Endothelial cell (in vitro differentiated cells): ENCODE measurements around the gene ST7. TPM values are rescaled to one million over a fixed set of nuclear protein-coding genes. Genes with fewer than 3 reads are reported as not detected.

Experiments
- DNase-seq: peaks from one replicate; pipeline ENCODE4 v3.0.0; 2021; ENCODE audit warnings: low spot score
- H3K27ac Mint-ChIP-seq: one replicate; pipeline ENCODE4 v1.8.0; 2021; ENCODE audit warnings: mixed read lengths, inconsistent platforms; ENCODE audit not compliant: unreplicated experiment
- H3K27me3 Mint-ChIP-seq: one replicate; pipeline ENCODE4 v1.8.0; 2021; ENCODE audit warnings: mild to moderate bottlenecking, moderate library complexity, mixed read lengths, inconsistent platforms; ENCODE audit not compliant: unreplicated experiment
- H3K36me3 Mint-ChIP-seq: one replicate; pipeline ENCODE4 v1.8.0; 2021; ENCODE audit warnings: mild to moderate bottlenecking, low read depth, mixed read lengths, inconsistent platforms; ENCODE audit not compliant: unreplicated experiment
- H3K4me1 Mint-ChIP-seq: one replicate; pipeline ENCODE4 v1.8.0; 2021; ENCODE audit warnings: mild to moderate bottlenecking, mixed read lengths, inconsistent platforms; ENCODE audit not compliant: unreplicated experiment
- H3K4me3 Mint-ChIP-seq: one replicate; pipeline ENCODE4 v1.8.0; 2021; ENCODE audit warnings: mild to moderate bottlenecking, mixed read lengths, inconsistent platforms; ENCODE audit not compliant: unreplicated experiment
- H3K9me3 Mint-ChIP-seq: one replicate; pipeline ENCODE4 v1.8.0; 2021; ENCODE audit warnings: mixed read lengths, inconsistent platforms; ENCODE audit not compliant: unreplicated experiment
- total RNA-seq: library from RNA; stranded (reverse); fragmentation: NEBNext Ultra II Directional; extraction: Animal tissue kit (Norgen Biotek cat#: 25700); gene quantifications from one replicate; pipeline ENCODE4 v1.2.1, GENCODE V29; 2021; ENCODE audit not compliant: unreplicated experiment
- TF ChIP-seq, protein P1 (sequence below): fragments of 200-600 bp; sonication (generic); IDR thresholded peaks from one replicate; pipeline ENCODE4 v1.5.0; 2021; ENCODE audit warnings: antibody characterized with exemption; ENCODE audit not compliant: unreplicated experiment

Gene ST7
- total RNA-seq, 1 donor from 2014 or later: 44.1 TPM

DNA sequence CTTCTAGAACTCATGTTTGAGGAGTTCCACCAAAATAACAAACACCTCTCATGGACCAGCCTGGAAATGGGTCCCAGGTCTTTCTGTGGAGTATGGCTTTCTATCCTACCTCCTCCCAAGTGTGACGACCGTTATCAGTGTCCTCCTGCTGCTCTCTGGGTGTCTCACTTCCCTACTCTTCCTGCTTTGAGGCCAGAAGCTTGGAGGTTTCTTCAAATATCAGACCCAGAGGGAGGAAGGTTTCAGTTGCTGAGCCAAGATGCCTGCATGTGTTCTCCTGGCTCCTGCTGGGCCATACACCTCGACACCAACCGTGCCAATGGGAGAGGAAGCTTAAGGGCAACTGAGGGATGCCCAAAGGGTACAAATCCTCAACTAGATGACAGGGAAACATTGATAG, 255.0 kb downstream of the ST7 start:
- DNase-seq: no peak
- Mint-ChIP-seq H3K36me3 (peaks cover 28% of the 10 kb centered on the region), H3K27ac (no peak overlapping the region), H3K4me1 (peaks cover 11% of the 10 kb centered on the region), H3K9me3 (no peaks in the 10 kb centered on the region), H3K4me3 (no peak overlapping the region), H3K27me3 (peaks cover 4% of the 10 kb centered on the region)
- TF ChIP-seq, protein P1, sequence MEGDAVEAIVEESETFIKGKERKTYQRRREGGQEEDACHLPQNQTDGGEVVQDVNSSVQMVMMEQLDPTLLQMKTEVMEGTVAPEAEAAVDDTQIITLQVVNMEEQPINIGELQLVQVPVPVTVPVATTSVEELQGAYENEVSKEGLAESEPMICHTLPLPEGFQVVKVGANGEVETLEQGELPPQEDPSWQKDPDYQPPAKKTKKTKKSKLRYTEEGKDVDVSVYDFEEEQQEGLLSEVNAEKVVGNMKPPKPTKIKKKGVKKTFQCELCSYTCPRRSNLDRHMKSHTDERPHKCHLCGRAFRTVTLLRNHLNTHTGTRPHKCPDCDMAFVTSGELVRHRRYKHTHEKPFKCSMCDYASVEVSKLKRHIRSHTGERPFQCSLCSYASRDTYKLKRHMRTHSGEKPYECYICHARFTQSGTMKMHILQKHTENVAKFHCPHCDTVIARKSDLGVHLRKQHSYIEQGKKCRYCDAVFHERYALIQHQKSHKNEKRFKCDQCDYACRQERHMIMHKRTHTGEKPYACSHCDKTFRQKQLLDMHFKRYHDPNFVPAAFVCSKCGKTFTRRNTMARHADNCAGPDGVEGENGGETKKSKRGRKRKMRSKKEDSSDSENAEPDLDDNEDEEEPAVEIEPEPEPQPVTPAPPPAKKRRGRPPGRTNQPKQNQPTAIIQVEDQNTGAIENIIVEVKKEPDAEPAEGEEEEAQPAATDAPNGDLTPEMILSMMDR: no peak

DNA sequence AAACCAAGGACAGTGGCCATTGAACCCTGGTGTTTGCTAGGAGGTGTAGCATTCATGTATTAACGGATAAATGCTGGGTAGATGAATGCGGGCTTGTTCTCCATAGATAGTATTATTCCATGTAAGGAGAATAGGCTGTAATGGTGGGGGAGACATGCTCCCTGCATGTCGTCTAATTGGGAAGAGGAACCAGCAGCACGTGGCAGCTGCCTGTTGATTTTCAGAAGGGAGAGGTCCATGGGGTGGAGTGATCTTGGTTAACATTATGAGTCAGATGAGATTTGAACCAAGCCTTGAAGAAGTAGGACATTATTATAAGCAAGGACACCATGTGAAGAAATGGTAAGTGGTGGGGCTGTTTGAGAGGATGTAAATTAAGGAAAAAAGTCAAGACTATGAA, 257.1 kb downstream of the ST7 start:
- Mint-ChIP-seq H3K4me3 (peak overlapping the region; percentile 51), H3K27ac (no peak overlapping the region), H3K9me3 (no peaks in the 10 kb centered on the region), H3K36me3 (peaks cover 24% of the 10 kb centered on the region), H3K4me1 (peaks cover 19% of the 10 kb centered on the region), H3K27me3 (peaks cover 4% of the 10 kb centered on the region)
- no peak for DNase-seq
- TF ChIP-seq, protein P1: no peak

DNA sequence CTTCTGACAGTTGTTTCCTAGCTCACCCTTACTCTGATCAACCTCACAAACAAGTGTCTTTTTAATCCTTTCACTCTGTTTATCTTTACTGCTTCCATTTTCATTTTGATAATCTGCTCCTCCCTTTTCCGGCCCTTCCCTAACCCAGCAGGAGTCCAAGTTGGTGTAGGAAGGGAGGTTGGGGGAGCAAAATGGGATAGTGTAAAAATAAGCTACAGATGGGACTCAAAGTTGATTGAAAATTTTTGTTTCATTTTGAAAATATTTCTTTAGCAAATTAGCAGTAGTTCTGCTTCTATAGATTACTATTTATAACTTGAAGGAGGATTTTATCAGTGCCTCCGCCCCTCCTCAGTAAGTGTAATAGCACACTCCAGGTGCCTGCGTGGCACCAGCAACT, 257.6 kb downstream of the ST7 start:
- no peak for DNase-seq
- TF ChIP-seq, protein P1: no peak
- no peak overlapping the region for H3K27ac Mint-ChIP-seq
- peaks cover 4% of the 10 kb centered on the region for H3K27me3 Mint-ChIP-seq
- H3K4me3 Mint-ChIP-seq: no peak overlapping the region
- no peaks in the 10 kb centered on the region for H3K9me3 Mint-ChIP-seq
- peaks cover 19% of the 10 kb centered on the region for H3K4me1 Mint-ChIP-seq
- peaks cover 25% of the 10 kb centered on the region for H3K36me3 Mint-ChIP-seq

DNA sequence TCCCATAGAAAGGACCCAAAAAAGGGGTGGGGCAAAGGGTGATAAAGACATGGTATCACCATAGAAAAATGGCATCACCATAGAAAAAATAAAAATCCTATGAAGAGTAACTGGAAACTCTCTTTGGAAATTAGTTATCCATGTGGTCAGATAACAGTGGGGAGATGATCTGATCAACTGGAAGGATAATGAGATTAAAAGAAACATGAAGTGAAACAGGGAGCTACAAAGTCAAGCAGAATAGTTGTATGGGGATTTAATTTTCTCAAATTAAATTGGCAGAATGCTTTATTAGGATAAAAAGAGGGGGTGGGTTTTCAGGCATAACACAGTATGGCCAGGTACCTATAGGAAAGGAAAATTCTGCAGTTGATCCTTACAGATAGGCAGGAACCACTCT, 258.3 kb downstream of the ST7 start:
- peaks cover 20% of the 10 kb centered on the region for H3K36me3 Mint-ChIP-seq
- no peak overlapping the region for H3K4me3 Mint-ChIP-seq
- H3K27me3 Mint-ChIP-seq: peaks cover 4% of the 10 kb centered on the region
- TF ChIP-seq, protein P1: no peak
- no peak overlapping the region for H3K27ac Mint-ChIP-seq
- H3K9me3 Mint-ChIP-seq: no peaks in the 10 kb centered on the region
- no peak for DNase-seq
- H3K4me1 Mint-ChIP-seq: peaks cover 19% of the 10 kb centered on the region

DNA sequence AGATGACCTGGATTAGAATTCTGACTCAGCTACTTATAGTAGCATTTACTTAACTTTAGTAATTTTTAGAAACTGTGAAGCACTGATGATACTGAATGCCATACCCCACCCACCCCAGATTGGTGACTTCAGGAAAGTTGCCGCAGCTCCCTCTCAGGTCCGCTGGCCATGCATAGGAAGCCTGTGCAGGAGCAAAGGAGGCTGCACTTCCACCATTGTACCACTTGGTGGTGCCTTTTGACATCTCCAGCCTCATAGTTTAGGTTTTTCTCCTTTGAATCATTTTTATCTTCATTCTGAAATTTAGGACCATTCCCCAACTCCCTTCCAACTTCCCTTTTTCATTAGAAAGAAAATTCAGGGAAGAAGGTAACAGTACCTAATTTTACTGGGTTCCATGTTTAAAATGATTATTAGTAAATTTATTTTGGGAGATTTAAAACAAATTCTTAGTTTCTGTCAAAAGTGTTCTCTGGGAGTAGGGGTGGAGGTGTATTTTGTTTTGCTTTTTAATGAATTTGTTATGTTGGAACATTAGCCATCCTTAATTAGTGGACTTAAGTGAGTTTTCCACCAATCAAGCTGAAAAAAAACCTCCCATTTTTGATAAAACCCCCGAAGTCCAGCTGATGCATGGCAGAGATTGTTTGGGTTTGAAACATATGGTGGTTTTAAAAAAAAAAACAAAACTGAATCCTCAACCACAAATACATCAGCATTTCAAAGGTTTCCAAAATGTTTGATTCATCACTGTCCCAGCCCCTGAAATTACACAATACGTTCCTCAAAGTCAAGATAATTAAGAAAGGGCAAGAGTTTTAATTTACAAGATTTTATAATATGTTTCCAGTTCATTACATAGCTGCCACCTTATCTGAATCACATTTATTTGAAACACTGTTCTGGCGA, 259.9 kb downstream of the ST7 start:
- H3K36me3 Mint-ChIP-seq: peaks cover 20% of the 10 kb centered on the region
- H3K4me3 Mint-ChIP-seq: peak overlapping the region; percentile 18
- peak; percentile 69 for DNase-seq
- H3K9me3 Mint-ChIP-seq: no peaks in the 10 kb centered on the region
- peak overlapping the region; percentile 45 for H3K27ac Mint-ChIP-seq
- peaks cover 4% of the 10 kb centered on the region for H3K27me3 Mint-ChIP-seq
- TF ChIP-seq, protein P1: peak; percentile 95
- H3K4me1 Mint-ChIP-seq: peaks cover 18% of the 10 kb centered on the region
